GM06990 (cell line): Measurements from ENCODE around the gene BLTP2.
A peak's percentile ranks its signal among the peaks of the same experiment; 100 is the strongest.

ENCODE experiments used
- DNase-seq: peaks from one replicate; pipeline ENCODE4 v3.0.0-alpha.2; 2011; ENCODE audit not compliant: insufficient read length; ENCODE audit errors: extremely low read depth
- H3K27me3 ChIP-seq: replicated peaks from 2 replicates; pipeline ENCODE4 v1.6.0; 2011; ENCODE audit warnings: low read length; ENCODE audit not compliant: control insufficient read depth, insufficient read depth
- H3K36me3 ChIP-seq: 2 replicates; pipeline ENCODE4 v1.5.1; 2011; ENCODE audit warnings: low read length; ENCODE audit not compliant: control insufficient read depth, insufficient read depth
- H3K4me3 ChIP-seq: replicated peaks from 2 replicates; pipeline ENCODE4 v1.5.1; 2011; ENCODE audit warnings: low read depth, mild to moderate bottlenecking, control low read depth, low read length
- TF ChIP-seq, protein P1 (sequence below): IDR thresholded peaks from 2 replicates; pipeline ENCODE4 v1.5.1; 2011; ENCODE audit warnings: low read length, control low read depth, mild to moderate bottlenecking, inconsistent platforms; ENCODE audit not compliant: insufficient read depth, poor library complexity, severe bottlenecking

Gene BLTP2

DNA sequence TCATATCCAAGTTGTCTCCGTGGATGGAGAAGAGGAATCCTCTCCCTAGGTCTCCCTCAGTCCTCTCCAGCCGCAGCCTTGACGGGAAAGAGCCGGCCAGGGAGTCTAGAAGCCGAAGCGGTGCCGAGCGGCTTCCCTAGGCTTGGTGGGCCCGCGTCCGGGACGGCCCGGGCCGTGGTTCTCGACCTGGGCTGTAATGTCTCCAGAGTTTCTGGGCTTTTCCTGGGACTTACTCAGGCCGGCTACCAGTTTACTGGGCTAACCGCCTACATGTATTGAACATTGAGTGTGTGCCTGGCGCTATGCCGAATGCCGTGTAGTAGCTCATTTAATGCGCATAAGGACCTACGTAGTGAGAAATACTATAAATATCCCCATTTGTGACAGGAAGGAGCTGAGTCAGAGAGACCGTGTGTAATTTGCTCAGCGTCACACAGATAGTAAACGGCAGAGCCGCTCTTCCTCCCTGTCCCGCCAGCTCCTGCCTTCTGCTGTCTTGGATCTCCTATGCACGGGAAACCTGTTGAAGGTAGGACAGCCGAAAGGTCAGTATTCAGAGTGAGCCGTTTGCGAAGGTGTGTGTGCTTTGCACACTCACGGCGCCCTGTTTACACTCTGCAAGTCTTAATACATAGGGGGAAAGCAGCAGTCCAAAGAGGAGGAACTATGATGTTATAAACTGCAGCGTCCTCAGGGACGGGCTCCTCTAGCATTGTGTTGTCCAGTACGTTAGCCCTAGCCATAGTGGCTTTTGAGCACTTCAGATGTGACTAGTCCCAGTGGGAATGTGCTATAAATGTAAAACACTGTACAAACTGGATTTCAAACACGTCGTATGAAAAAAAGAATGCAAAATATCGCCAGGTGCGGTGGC lies 45.4 kb downstream of the BLTP2 start:
- DNase-seq: no peak
- TF ChIP-seq, protein P1, sequence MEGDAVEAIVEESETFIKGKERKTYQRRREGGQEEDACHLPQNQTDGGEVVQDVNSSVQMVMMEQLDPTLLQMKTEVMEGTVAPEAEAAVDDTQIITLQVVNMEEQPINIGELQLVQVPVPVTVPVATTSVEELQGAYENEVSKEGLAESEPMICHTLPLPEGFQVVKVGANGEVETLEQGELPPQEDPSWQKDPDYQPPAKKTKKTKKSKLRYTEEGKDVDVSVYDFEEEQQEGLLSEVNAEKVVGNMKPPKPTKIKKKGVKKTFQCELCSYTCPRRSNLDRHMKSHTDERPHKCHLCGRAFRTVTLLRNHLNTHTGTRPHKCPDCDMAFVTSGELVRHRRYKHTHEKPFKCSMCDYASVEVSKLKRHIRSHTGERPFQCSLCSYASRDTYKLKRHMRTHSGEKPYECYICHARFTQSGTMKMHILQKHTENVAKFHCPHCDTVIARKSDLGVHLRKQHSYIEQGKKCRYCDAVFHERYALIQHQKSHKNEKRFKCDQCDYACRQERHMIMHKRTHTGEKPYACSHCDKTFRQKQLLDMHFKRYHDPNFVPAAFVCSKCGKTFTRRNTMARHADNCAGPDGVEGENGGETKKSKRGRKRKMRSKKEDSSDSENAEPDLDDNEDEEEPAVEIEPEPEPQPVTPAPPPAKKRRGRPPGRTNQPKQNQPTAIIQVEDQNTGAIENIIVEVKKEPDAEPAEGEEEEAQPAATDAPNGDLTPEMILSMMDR: no peak

DNA sequence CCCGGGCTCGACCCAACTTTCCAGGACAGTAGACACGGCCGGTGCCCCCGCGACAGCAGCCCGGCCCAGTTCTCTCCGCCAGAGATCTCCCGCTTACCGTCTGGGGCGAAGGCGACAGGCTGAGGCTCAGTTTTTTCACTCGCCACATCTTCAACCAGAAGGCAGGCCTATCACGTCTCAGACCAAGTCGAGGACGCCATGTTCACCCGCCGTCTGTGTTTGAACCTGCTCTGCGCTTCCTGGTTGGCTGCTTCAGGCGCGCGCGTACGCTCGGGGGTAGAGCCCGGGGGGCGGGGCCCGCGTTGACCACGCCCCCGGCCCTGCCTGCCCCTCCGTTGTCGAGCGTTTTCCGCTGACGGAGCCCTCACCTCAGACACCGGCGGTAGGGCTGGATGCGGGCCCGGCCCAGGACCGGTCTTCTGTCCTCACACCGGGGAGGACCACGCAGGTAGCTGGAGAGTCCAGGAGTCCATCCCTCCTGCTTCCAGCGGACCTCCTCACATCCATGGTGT lies 46.1 kb downstream of the BLTP2 start, which contains the start of gene SPAG5:
SPAG5 (minus strand) TSS at position 227 of the 512 bp plus-strand sequence; CDS start at position 148, 79 bp downstream.
- DNase-seq: peak; percentile 98
- H3K36me3 ChIP-seq: peaks cover 1% of the 10 kb centered on the region

More for the DNA sequence above, 45.4 kb downstream of the BLTP2 start:
- Histone ChIP-seq H3K27me3 (no peaks in the 10 kb centered on the region), H3K36me3 (peaks cover 1% of the 10 kb centered on the region), H3K4me3 (peak overlapping the region; percentile 90)

DNA sequence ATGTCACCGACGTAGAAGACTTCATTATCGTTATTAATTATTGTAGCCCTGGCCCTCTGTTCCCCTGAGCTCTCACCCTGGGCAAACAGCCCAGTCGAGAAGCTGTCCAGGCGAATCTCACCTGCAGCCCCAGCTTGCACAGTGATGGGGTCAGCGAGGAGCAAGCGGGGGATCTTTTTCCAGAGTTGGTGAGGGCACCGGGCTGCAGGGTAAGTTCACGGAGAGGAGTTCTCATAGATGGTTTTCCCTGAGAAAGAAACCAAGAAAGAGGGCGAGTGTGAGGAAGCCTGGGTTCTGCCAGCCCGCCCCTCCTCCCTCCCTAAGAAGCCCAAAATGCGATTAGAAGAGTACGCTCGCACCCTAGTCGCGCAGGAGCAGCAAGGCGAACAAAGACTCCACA lies 46.6 kb downstream of the BLTP2 start:
- Histone ChIP-seq H3K27me3 (no peaks in the 10 kb centered on the region), H3K36me3 (peaks cover 1% of the 10 kb centered on the region), H3K4me3 (peak overlapping the region; percentile 90)
- TF ChIP-seq, protein P1: no peak
- no peak for DNase-seq

More for the DNA sequence above, 46.1 kb downstream of the BLTP2 start, which contains the start of gene SPAG5:
- peak within 1 kb of the TSS; percentile 90 for H3K4me3 ChIP-seq
- no peaks in the 10 kb centered on the region for H3K27me3 ChIP-seq
- TF ChIP-seq, protein P1: no peak

DNA sequence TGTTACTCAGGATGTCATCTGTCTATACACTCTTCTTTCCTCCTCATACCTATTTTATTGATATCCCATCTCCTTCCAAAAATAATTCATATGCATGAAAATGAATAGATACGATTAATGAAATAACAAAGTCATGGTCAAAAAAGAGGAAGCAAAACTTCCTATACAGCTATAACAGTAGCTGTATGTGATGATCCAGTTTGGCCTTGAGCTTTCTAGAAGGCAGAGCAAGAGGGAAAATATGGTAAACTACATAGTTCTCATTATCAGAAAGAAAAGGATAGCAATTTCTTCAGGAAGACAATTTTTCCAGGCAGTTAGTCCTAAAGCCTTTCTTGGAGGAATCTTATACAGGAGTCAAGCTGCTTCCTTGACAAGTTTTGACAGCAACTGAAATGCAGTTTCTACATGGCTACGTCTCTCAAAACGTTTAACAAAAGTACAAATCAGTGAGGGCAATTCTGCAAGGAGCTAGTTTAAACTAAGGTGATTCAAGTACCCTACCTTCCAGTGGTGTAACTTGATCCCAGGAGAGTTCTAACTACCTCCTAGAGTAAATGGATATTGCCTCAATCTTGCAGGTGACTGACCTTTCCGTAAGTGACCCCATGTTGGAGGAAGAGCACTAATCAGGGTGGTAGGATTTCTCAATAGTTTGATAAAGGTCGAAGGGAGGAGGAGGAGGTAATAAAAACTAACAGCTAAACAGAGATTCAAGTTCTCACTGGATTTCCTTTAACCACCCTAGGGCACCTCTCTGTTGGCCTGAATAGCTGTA lies 47.2 kb downstream of the BLTP2 start:
- Histone ChIP-seq H3K36me3 (peaks cover 6% of the 10 kb centered on the region), H3K4me3 (peak overlapping the region; percentile 90), H3K27me3 (no peaks in the 10 kb centered on the region)
- no peak for DNase-seq
- TF ChIP-seq, protein P1: no peak
